ENCODE results near the gene FN3KRP. TPM values are rescaled to one million over a fixed set of nuclear protein-coding genes. Genes with fewer than 3 reads are reported as not detected.

The FN3KRP gene
- total and polyA plus RNA-seq, 4 donors = 17.3 to 27.6 (median 23.6) TPM

DNA sequence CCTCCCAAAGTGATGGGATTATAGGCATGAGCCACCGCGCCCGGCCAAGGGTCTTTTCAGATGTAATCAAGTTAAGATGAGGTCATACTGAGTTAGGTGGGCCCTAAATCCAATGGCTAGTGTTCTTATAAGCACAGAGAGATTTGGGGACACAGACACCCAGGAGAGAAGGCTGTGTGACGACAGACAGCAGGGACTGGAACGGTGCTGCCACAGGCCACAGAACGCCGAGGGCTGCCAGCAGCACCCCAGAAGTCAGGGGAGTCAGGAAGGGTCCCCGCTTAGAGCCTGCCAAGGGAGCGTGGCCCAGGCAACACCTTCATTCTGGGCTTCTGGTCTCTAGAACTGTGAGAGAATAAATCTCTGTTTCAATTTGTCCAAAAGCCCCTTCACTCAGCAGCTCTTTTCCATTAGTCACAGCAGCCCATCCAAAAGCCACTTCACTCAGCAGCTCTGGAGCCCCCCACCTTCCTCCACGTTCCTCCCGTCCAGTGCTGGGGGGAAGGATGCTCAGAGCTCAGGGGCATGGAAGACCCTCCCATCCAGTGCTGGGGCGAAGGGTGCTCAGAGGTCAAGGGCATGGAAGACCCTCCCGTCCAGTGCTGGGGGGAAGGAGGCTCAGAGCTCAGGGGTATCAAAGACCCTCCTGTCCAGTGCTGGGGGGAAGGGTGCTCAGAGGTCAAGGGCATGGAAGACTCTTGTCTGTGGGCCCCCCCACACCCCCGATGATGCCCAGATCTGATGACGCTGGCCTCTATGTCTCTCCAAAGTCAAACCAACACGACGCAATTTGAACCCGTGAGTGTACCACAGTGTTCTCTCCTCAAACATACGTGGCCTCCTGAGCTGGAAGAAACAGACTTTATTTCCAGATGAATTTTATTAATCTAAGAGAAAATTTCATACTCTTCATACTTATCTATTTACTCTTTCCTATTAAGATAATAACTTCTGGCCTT lies 29.9 kb upstream of the FN3KRP start:
- H3K9ac ChIP-seq (ENCODE audit: insufficient read depth in 1 of 2, low read length in 2 of 2) = no peak overlapping the region
- DNase-seq = no peak

DNA sequence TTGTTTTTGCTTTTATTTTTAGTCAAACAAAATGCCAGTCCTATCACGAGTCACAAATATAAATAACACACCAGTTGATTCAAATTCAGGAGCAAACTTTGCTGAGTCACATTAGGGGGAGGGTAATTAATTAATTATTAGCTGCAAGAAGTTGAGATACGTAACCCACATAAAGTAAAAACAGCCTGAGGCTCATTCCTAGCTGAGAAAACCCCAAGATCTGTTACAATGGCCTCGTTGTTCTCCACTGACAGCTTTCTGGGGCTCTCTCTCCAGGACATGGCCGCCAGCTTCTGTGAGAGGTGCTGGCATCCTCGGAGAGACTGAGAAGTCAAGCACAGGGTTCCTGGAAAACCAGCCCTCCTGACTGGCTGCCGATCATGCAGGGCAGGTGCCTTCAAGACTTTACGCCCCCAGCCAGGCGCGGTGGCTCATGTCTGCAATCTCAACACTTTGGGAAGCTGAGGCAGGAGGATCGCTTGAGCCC lies 29.1 kb upstream of the FN3KRP start:
- Histone ChIP-seq H3K4me1 (ENCODE audit: control insufficient read depth in 5 of 5, insufficient read depth in 5 of 5, low read length in 5 of 5) (peaks cover 0 to 2% (median 0%) of the 10 kb centered on the region in 5 donors), H3K9ac (ENCODE audit: insufficient read depth in 1 of 2, low read length in 2 of 2) (no peak overlapping the region), H3K4me3 (no peak overlapping the region), H3K9me3 (ENCODE audit: control insufficient read depth in 4 of 4, insufficient read depth in 3 of 4, low read length in 3 of 4) (no peaks in the 10 kb centered on the region), H3K27ac (ENCODE audit: low read depth in 1 of 2, low read length in 1 of 2) (no peak overlapping the region), H3K36me3 (ENCODE audit: control insufficient read depth in 4 of 4, insufficient read depth in 4 of 4, low read length in 4 of 4) (peaks cover 0 to 4% (median 0%) of the 10 kb centered on the region in 4 donors), H3K27me3 (ENCODE audit: control insufficient read depth in 3 of 3, insufficient read depth in 3 of 3, low read length in 2 of 3) (no peaks in the 10 kb centered on the region)
- ATAC-seq (ENCODE audit: insufficient read depth, low FRiP score) (no peak), DNase-seq (peak; percentile 23 to 56 (median 53))
- TF ChIP-seq, protein P1, sequence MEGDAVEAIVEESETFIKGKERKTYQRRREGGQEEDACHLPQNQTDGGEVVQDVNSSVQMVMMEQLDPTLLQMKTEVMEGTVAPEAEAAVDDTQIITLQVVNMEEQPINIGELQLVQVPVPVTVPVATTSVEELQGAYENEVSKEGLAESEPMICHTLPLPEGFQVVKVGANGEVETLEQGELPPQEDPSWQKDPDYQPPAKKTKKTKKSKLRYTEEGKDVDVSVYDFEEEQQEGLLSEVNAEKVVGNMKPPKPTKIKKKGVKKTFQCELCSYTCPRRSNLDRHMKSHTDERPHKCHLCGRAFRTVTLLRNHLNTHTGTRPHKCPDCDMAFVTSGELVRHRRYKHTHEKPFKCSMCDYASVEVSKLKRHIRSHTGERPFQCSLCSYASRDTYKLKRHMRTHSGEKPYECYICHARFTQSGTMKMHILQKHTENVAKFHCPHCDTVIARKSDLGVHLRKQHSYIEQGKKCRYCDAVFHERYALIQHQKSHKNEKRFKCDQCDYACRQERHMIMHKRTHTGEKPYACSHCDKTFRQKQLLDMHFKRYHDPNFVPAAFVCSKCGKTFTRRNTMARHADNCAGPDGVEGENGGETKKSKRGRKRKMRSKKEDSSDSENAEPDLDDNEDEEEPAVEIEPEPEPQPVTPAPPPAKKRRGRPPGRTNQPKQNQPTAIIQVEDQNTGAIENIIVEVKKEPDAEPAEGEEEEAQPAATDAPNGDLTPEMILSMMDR (IDR thresholded peaks at IDR 0.05; ENCODE audit: control extremely low read depth, extremely low read depth) = no peak
- WGBS, 2 donors = 75 to 89% methylated on average over 10 of the region's 10 CpGs

More for the DNA sequence above, 29.9 kb upstream of the FN3KRP start:
- Histone ChIP-seq H3K4me3 (no peak overlapping the region), H3K9me3 (ENCODE audit: control insufficient read depth in 4 of 4, insufficient read depth in 3 of 4, low read length in 3 of 4) (no peaks in the 10 kb centered on the region), H3K36me3 (ENCODE audit: control insufficient read depth in 4 of 4, insufficient read depth in 4 of 4, low read length in 4 of 4) (peaks cover 0 to 4% (median 0%) of the 10 kb centered on the region in 4 donors), H3K27ac (ENCODE audit: low read depth in 1 of 2, low read length in 1 of 2) (no peak overlapping the region), H3K27me3 (ENCODE audit: control insufficient read depth in 3 of 3, insufficient read depth in 3 of 3, low read length in 2 of 3) (no peaks in the 10 kb centered on the region), H3K4me1 (ENCODE audit: control insufficient read depth in 5 of 5, insufficient read depth in 5 of 5, low read length in 5 of 5) (peaks cover 0 to 2% (median 0%) of the 10 kb centered on the region in 5 donors)
- WGBS, 2 donors = 94 to 96% methylated on average over 19 of the region's 19 CpGs
- ATAC-seq (ENCODE audit: insufficient read depth, low FRiP score) = no peak
- TF ChIP-seq, protein P1 (IDR thresholded peaks at IDR 0.05; ENCODE audit: control extremely low read depth, extremely low read depth) = no peak

DNA sequence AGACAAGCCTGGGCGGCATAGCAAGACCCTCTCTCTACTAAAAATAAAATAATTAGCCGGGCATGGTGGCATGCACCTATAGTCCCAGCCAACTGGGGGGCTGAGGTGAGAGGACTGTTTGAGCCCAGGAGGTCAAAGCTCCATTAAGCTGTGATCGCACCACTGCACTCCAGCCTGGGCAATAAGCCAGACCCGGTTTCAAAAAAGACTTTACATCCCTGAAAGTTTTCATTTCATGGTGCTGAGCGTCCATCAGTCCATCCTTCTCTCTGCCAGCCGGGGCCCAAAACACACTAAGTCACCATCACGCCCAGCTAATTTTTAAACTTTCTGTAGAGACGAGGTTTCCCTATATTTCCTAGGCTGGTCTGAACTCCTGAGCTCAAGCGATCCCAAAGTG lies 28.6 kb upstream of the FN3KRP start:
- peaks cover 0 to 4% (median 0%) of the 10 kb centered on the region in 4 donors for H3K36me3 ChIP-seq (ENCODE audit: control insufficient read depth in 4 of 4, insufficient read depth in 4 of 4, low read length in 4 of 4)
- peaks cover 0 to 2% (median 0%) of the 10 kb centered on the region in 5 donors for H3K4me1 ChIP-seq (ENCODE audit: control insufficient read depth in 5 of 5, insufficient read depth in 5 of 5, low read length in 5 of 5)
- no peak overlapping the region for H3K9ac ChIP-seq (ENCODE audit: insufficient read depth in 1 of 2, low read length in 2 of 2)
- TF ChIP-seq, protein P1 (IDR thresholded peaks at IDR 0.05; ENCODE audit: control extremely low read depth, extremely low read depth) = no peak
- no peak for DNase-seq
- no peaks in the 10 kb centered on the region for H3K27me3 ChIP-seq (ENCODE audit: control insufficient read depth in 3 of 3, insufficient read depth in 3 of 3, low read length in 2 of 3)
- no peaks in the 10 kb centered on the region for H3K9me3 ChIP-seq (ENCODE audit: control insufficient read depth in 4 of 4, insufficient read depth in 3 of 4, low read length in 3 of 4)
- WGBS, 2 donors = 90 to 98% methylated on average over 9 of the region's 9 CpGs
- ATAC-seq (ENCODE audit: insufficient read depth, low FRiP score) = no peak
- no peak overlapping the region for H3K4me3 ChIP-seq
- no peak overlapping the region for H3K27ac ChIP-seq (ENCODE audit: low read depth in 1 of 2, low read length in 1 of 2)

All from lung (tissue), 12 donors.